Choroid plexus epithelial cell (primary cell): ENCODE data around the gene HCN2.
A peak's percentile ranks its signal among the peaks of the same experiment; 100 is the strongest.

Experiments
- DNase-seq: peaks from one replicate; pipeline ENCODE4 v3.0.0-alpha.2; 2010; ENCODE audit warnings: low read depth
- H3K4me3 ChIP-seq: 2 replicates; pipeline ENCODE4 v1.5.1; 2011; ENCODE audit warnings: low read depth, mild to moderate bottlenecking, control low read depth, low read length, moderate library complexity
- TF ChIP-seq, protein P1 (sequence below): conservative IDR thresholded peaks from 2 replicates; pipeline ENCODE4 v1.5.1; 2011; ENCODE audit warnings: low read depth, mild to moderate bottlenecking, control low read depth, inconsistent platforms, low read length, moderate library complexity

The HCN2 gene

DNA sequence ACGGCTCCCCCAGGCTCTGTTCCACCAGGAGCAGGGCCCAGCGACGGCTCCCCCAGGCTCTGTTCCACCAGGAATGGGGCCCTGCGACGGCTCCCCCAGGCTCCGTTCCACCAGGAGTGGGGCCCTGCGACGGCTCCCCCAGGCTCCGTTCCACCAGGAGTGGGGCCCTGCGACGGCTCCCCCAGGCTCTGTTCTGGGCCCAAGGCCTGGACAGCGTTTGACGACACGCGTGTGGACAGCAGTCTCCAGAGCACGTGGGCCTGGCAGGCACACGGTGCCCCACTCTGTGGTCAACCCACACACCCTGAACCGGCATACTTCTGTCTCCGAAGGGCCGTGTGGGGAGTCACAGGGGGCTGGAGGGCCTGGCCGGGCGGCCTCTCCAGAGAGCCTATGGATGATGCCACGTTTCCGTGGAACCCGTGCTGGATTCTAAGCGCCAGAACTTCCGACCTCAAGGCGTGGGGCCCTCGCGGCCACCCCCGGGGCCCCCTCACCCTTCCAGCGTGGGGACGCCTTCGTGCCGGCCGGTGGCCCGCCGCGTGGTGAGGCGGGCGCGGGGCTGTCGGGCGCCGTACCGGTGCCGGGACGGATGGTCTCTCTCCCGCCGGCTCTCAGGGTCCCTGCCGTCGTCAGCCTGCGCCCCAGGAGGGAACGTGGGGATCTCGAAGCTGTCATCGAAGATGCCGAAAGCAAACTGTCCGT, 61.6 kb downstream of the HCN2 start:
- no peak overlapping the region for H3K4me3 ChIP-seq
- TF ChIP-seq, protein P1, sequence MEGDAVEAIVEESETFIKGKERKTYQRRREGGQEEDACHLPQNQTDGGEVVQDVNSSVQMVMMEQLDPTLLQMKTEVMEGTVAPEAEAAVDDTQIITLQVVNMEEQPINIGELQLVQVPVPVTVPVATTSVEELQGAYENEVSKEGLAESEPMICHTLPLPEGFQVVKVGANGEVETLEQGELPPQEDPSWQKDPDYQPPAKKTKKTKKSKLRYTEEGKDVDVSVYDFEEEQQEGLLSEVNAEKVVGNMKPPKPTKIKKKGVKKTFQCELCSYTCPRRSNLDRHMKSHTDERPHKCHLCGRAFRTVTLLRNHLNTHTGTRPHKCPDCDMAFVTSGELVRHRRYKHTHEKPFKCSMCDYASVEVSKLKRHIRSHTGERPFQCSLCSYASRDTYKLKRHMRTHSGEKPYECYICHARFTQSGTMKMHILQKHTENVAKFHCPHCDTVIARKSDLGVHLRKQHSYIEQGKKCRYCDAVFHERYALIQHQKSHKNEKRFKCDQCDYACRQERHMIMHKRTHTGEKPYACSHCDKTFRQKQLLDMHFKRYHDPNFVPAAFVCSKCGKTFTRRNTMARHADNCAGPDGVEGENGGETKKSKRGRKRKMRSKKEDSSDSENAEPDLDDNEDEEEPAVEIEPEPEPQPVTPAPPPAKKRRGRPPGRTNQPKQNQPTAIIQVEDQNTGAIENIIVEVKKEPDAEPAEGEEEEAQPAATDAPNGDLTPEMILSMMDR: no peak
- no peak for DNase-seq

DNA sequence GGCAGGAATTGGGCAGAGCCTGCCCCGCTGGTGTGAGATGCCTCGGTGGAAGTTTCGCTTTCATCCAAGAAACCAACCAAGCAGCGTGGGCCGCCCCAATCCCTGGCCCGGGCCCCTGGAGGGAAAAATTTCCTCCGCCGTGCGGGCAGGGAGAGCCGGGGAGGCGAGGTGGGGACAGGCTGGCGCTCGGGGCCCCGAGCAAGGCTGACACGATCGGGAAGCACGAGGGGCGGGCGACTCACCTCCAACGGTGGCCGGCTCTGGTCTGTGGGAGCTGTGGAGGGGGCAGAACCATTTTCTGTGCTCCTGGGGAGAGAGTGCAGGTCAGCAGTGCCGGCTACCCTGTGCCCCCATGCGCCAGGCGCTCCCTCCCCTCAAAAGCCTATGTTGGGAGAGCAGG, 62.3 kb downstream of the HCN2 start:
- H3K4me3 ChIP-seq: no peak overlapping the region
- TF ChIP-seq, protein P1: no peak

DNA sequence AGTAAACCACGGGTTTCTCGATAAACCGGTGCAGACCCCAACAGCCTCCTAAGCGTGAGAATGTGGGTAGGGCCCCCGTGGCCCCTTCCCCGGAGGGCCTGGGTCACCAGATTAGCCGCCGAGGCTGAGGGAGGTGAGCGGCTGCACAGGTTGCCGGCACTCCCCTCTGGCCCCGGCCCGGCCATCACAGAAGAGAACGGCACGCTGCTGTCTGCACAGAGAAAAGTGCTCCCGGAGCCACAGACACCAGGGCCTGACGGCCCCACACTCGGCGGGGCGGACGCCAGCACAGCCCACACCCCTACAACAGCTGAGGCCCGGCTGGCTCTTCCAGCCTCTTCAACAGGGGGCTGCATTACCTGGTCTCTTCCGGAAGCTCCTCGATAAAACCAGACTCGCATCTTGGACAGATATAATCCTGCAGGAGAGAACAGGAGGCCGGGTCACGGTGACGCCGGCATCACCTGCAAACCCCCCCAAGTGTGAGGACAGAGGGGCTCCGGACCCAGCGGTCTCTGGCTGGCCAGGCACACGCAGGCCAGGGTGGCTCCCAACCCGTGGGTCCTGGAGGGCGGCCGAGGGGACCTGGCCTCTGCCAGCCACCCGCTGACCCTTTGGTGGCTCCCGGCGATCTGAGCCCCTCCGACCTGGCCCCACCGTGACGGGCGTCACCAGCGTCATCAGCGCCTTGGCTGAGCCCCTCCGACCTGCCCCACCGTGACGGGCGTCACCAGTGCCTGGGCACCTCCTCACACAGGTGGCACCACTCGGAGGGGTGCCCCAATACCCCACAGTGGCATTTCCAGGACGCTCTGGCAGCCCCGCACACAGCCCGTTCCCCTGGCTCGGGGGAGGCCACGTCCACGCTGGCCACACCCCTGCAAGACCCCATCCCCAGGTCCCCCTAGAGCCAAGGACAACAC, 63.0 kb downstream of the HCN2 start:
- TF ChIP-seq, protein P1: no peak
- H3K4me3 ChIP-seq: no peak overlapping the region
- no peak for DNase-seq

More for the DNA sequence above, 62.3 kb downstream of the HCN2 start:
- DNase-seq: no peak

DNA sequence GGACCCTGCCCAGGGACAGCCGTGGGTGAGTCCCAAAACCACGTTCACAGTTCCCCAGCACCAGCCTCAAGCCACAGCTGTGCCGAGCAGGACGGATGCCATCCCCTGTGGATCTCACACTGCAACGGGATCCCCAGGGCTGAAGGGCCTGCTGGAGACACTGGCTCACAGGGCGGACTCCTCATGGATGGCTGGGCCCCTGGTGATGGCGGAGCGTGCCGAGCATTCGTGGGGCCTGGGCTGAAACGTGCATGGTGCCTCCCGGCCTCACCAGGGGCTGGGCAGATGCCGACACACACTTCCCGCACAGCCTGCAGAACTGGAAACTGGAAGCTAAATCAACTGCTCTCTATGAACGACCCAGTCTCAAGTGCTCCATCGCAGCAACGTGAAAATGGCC, 63.7 kb downstream of the HCN2 start:
- no peak overlapping the region for H3K4me3 ChIP-seq
- no peak for DNase-seq
- TF ChIP-seq, protein P1: no peak

DNA sequence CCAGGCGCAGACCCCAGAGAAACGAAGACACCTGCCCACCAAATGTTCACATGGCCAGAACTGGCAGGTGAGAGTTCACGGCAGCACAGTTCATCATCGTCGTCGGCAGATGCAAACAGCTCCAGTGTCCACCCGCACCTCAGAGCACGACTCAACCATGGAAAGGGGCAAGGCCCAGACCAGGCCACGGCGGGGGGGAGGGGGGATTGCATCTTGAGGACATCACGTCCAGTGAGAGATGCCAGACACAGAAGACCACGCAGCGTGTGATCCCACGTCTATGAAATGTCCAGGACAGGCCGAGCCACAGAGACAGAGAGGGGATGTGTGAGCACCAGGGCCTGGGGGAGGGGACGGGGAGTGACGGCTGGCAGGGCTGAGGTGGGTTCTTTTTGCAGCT, 66.0 kb downstream of the HCN2 start:
- no peak overlapping the region for H3K4me3 ChIP-seq
- DNase-seq: no peak
- TF ChIP-seq, protein P1: no peak

DNA sequence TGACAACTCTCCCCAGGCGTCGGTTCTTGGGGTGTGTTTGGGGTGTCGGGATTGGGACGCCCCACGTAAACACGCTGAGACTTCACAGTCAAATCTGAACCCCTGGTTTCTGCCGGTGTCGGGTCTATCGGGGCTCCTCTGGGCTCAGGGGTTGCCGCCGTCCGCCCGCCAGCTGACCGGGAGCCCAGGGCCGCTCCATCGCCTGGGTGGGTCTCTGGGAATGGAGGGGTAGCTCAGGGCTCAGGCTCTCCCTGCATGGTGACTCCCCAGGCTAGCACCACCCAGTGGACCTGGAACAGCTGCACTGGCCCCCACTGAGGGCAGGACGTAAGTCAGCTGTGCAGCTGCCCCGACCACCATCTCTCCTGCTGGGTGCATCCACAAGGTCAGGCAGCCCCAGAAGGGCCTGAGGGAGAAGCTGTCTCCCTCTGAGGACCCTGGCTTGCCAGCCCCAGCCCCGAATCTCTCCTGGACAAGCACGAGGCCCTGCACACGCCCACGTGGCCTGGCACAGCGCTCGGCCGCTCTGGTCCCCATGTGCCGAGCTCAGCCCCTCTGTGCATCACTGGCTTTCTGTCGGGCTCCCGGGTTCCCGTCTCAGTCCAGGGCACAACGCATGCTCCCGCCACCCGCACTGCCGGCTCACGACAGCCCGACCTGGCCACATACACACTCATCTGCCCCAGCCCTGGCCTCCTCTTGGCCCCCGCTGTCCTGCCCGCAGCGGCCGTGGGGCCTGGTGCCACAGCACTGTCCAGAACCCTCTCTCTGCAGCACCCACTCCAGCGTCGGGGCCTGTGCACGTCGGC, 67.3 kb downstream of the HCN2 start:
- no peak for DNase-seq
- TF ChIP-seq, protein P1: peak; percentile 25

More for the DNA sequence above, 67.3 kb downstream of the HCN2 start:
- H3K4me3 ChIP-seq: no peak overlapping the region
